NCI-H1417 treated with DMSO at 0.1 percent for 48 hours (cell line): ENCODE results near the gene ARPIN.
"Not testable (repeated sequence)": the region's sequence is repeated elsewhere in the genome, so short reads cannot be mapped to it uniquely, and the experiment has no call there.

ENCODE experiments used
- DNase-seq: peaks from one replicate; lab custom pipeline; 2025; lab: John Stamatoyannopoulos, UW

ARPIN gene

DNA sequence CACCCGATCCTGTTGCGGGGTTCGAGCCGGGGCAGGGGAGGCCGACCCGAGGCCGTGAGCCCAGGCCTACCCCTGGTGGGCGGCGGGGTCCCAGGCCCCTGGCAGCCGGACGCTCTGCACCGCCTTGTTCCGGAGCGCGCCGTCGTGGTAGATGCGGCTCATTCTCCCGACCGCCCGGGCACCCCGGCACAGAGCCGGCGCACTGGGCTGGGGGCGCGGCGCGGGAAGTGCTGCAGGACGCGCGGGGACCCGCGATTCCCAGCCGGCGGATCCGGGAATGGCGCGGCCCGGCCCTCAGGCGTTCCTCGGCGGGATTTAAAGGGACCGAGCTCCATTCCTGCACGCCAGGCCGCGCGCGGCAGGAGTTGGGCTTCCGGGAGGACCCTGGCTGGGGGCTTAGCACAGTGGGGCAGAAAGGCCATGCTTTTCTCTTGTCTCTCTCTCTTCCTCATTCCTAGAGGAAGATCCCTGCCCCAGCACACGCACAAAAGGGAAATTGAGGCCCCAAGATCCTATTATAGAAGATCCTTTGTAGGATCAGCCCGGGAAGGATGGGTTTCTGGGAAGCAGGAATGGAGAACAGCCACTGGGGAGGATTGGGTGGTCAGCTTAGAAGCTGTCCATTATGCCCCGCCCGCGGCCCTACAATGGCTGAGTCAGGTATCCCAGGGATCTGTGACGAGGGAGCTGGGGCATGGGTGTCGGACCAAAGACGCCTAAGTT lies at the start of gene ARPIN:
Gene ARPIN, minus strand, starts transcription at position 279 of the 723 bp plus-strand sequence. Its CDS starts 117 bp downstream, at position 162.
- no peak for DNase-seq

DNA sequence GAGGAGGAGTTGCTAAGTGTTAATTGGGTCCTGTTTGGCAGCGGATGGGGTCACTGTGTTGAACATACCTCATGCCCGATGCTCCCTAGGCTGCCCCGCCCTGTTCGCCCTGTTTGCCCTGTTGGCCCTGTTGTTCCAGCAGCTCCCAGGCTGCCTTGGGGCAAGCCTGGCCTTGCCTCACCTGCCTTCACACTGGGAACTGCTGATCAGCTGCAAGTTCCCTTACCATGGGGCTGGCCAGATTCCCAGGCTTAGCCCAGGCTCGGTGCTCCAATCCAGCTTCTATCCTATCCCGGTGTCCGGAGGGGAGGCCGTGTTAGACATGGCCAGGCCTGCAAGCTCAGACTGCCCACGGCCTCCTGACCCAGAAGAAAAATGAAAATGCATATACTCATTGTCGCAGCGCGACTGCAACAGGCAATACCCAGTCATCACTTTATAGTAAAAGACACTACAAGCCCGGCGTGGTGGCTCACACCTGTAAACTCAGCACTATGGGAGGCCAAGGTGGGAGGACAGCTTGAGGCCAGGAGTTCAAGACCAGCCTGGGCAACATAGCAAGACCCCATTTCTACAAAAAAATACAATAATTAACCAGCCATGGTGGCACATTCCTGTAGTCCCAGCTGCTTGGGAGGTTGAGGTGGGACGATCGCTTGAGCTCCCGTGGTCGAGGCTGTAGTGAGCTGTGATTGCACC lies 45.5 kb upstream of the ARPIN start:
- DNase-seq = no peak

DNA sequence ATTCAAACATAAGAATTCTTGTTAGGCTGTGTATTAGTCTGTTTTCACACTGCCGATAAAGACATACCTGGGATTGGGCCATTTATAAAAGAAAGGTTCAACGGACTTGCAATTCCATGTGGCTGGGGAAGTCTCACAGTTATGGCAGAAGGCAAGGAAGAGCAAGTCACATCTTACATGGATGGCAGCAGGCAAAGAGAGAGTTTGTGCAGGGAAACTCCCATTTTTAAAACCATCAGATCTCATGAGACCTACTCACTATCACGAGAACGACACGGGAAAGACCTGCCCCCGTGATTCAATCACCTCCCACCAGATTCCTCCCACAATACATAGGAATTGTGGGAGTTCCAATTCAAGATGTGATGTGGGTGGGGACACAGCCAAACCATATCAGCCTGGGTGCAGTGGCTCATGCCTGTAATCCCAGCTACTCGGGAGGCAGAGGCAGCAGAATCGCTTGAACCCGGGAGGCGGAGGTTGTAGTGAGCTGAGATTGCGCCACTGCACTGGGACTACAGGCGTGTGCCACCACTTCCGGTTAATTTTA lies 42.8 kb upstream of the ARPIN start:
- DNase-seq = not testable (repeated sequence)

GRCh38 chr15:89954541-89954940 lies 41.8 kb upstream of the ARPIN start:
- DNase-seq = no peak

DNA sequence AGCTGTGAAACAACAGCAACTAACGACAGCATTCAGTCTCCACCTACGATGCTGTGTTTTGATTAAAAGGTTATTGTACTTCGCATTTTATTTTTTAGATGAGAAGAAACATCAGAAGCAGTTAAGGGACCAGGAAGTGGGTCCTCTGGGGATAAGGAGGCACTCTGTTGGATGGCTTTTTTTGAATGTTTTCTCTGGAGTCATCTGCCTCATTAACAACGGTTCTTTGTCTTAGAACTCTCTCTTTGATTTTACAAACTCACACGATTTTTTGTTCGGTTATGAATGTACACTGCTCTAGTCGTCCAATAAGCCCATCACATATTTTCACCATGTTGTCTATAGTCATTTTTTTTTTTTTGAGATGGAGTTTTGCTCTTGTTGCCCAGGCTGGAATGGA lies 36.0 kb upstream of the ARPIN start:
- DNase-seq = no peak

- DNase-seq = no peak
These were observed 34.6 kb upstream of the ARPIN start for GRCh38 chr15:89947385-89947784.

- no peak for DNase-seq
These were observed 34.0 kb upstream of the ARPIN start for GRCh38 chr15:89946681-89947299.

DNA sequence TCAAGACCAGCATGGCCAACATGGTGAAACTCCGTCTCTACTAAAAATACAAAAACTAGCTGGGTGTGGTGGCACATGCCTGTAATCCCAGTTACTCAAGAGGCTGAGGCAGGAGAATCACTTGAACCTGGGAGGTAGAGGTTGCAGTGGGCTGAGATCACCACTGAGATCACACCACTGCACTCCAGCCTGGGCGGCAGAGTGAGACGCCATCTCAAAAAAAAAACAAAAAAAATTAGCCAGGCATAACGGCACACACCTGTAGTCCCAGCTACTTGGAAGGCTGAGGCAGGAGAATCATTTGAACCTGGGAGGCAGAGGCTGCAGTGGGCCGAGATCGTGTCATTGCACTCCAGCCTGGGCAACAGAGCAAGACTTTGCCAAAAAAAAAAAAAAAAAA lies 31.0 kb upstream of the ARPIN start:
- not testable (repeated sequence) for DNase-seq

- DNase-seq = no peak
These were observed 27.2 kb upstream of the ARPIN start for GRCh38 chr15:89939910-89940309.

GRCh38 chr15:89939377-89939776 lies 26.6 kb upstream of the ARPIN start:
- not testable (repeated sequence) for DNase-seq

- no peak for DNase-seq
These were observed 24.9 kb upstream of the ARPIN start for GRCh38 chr15:89937365-89938350.

DNA sequence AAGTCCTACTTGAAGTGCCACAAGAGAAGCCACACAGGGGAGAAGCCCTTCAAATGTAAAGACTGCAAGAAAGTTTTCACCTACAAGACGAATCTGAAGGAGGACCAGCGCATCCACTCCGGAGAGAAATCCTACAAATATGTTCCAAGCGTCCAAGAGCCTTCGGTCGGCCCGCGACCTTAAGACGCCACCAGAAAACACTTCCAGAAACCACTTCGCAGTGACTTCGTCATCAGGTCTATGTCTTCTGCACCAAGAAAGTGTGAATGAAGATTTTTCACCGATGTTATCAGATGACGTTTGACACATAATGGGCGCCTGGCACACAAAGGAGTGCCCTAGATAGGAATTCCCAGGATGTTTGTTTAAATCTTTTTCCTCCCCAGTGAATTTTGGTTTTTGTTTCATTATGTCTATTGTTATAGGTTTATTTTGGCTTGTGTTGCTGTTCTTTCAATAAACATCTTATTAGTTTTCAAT lies 24.1 kb upstream of the ARPIN start:
- DNase-seq = no peak

- DNase-seq = no peak
These were observed 23.5 kb upstream of the ARPIN start for GRCh38 chr15:89936051-89936785.

- DNase-seq = no peak
These were observed 20.1 kb upstream of the ARPIN start for GRCh38 chr15:89932880-89933279.

DNA sequence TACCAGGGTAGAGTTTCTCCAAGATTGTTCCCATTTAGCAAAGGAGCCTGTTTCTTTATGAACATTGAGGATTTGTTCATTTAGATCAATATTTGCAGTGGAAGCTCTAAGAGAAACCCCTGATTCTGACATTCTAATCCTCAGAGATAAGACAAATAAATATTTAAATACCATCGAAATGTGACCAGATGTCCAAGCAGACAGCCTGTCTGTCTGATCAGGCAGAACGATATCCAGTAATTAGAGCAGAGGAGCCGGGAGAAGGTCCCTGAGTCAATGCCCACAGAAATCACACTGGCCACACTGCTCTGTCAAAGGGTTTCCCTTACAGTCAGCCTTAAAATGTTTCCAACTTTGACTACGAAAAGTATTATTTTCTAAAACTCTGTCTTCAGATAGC lies 15.7 kb upstream of the ARPIN start:
- DNase-seq = no peak

DNA sequence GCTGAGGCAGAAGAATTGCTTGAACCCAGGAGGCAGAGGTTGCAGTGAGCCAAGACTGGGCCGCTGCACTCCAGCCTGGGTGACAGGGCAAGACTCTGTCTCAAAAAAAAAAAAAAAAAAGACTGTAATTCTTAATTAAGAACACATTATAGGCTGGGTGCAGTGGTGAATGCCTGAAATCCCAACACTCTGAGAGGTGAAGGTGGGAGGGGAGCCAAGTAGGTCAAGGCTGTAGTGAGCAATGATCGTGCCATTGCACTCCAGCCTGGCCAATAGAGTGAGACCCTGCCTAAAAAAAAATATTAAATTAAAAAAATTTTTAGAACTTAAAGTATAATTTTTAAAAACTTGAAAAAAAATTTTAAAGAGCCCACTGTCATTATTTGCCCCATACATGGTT lies 13.4 kb upstream of the ARPIN start:
- no peak for DNase-seq

- no peak for DNase-seq
These were observed 4.8 kb upstream of the ARPIN start for GRCh38 chr15:89917442-89918101.

GRCh38 chr15:89916660-89917059 lies 3.9 kb upstream of the ARPIN start:
- no peak for DNase-seq

- DNase-seq = no peak
These were observed 543 bp downstream of the ARPIN start for GRCh38 chr15:89912145-89912673.
